A673 (cell line): Measurements from ENCODE around the gene ELAC1.

ENCODE experiments used
- EZH2 ChIP-seq: fragments of 200-600 bp; sonication (generic); IDR thresholded peaks from 2 replicates; pipeline ENCODE4 v1.6.1; 2017; ENCODE audit warnings: borderline replicate concordance, low read depth, mild to moderate bottlenecking, mixed read lengths, antibody characterized with exemption, low read length; ENCODE audit not compliant: poor library complexity, severe bottlenecking
- TF ChIP-seq, protein P1 (sequence below): fragments of 300-800, 200-600 bp; sonication (generic); conservative IDR thresholded peaks from 2 replicates; pipeline ENCODE4 v1.5.1; 2017; ENCODE audit warnings: low read depth, mild to moderate bottlenecking, antibody characterized with exemption, low read length, moderate library complexity, mixed read lengths

DNA sequence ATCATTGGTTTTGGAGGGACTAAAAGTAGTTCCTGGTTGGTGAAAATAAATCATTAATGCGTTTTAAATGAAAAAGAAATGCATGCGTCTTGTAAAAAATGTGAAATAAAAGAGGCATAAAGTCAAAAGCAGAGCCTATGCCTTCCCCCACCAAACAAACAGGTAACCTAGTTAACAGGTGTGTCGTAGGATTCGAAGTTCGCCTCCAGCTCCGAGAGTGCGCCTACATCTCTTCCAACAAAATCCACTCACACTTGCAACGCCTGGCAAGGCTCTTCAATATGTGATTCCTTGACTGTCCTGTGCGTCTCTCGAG is 61.5 kb downstream of the ELAC1 start:
- TF ChIP-seq, protein P1, sequence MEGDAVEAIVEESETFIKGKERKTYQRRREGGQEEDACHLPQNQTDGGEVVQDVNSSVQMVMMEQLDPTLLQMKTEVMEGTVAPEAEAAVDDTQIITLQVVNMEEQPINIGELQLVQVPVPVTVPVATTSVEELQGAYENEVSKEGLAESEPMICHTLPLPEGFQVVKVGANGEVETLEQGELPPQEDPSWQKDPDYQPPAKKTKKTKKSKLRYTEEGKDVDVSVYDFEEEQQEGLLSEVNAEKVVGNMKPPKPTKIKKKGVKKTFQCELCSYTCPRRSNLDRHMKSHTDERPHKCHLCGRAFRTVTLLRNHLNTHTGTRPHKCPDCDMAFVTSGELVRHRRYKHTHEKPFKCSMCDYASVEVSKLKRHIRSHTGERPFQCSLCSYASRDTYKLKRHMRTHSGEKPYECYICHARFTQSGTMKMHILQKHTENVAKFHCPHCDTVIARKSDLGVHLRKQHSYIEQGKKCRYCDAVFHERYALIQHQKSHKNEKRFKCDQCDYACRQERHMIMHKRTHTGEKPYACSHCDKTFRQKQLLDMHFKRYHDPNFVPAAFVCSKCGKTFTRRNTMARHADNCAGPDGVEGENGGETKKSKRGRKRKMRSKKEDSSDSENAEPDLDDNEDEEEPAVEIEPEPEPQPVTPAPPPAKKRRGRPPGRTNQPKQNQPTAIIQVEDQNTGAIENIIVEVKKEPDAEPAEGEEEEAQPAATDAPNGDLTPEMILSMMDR, result no peak
- TF ChIP-seq EZH2, result no peak
